T-cell (primary cell): ENCODE results near the gene PLPPR4. TPM values are rescaled to one million over a fixed set of nuclear protein-coding genes. Genes with fewer than 3 reads are reported as not detected.

Experiments
- ATAC-seq, 4 experiments: fragments of 200-7000 bp in 3 of 4; fragments of 150-1000 bp in 1 of 4; cut with Tn5 transposase; replicated peaks in 1 of 4; 1 replicate in 3 of 4; 2 replicates in 1 of 4; pipeline ENCODE4 v1.10.0; 2021; ENCODE audit warnings: moderate library complexity in 3 of 4, mild to moderate bottlenecking in 2 of 4, moderate number of reproducible peaks in 1 of 4
- CTCF ChIA-PET, 2 donors: fragments of 300-600 bp; sonication (Branson Sonifier 250); formaldehyde crosslinking; loops; one replicate each; lab custom pipeline; 2022; ENCODE audit warnings: antibody characterized with exemption in 2 of 2; lab: Charles Lee
- POLR2A ChIA-PET, 2 donors: fragments of 300-600 bp; sonication (Branson Sonifier 250); formaldehyde crosslinking; loops; one replicate each; lab custom pipeline; 2022; ENCODE audit warnings: antibody characterized with exemption in 2 of 2; lab: Charles Lee
- DNase-seq, 35 experiments: peaks; one replicate each; pipeline versions ENCODE4 v3.0.0 to v3.0.0-alpha.2; 2013 to 2023
- H3K27ac ChIP-seq: one replicate; pipeline ENCODE4 v1.5.1; 2013; ENCODE audit warnings: low read length
- H3K27me3 ChIP-seq, 2 experiments: replicated peaks in 1 of 2; 1 replicate in 1 of 2; 2 replicates in 1 of 2; pipeline versions ENCODE4 v1.6.1 to v1.7.0; 2013; ENCODE audit warnings: low read length in 1 of 2, mixed read lengths in 1 of 2; ENCODE audit not compliant: control insufficient read depth in 2 of 2, insufficient read depth in 2 of 2; ENCODE audit errors: extremely low read depth in 1 of 2
- H3K36me3 ChIP-seq, 2 donors: 1 replicate in 1 of 2; 2 replicates in 1 of 2; pipeline versions ENCODE4 v1.6.1 to v1.7.0; 2013; ENCODE audit warnings: low read length in 1 of 2; ENCODE audit not compliant: control insufficient read depth in 2 of 2, insufficient read depth in 1 of 2; ENCODE audit errors: extremely low read depth in 1 of 2
- H3K4me1 ChIP-seq, 2 experiments: 1 replicate in 1 of 2; 2 replicates in 1 of 2; pipeline versions ENCODE4 v1.6.1 to v1.7.0; 2013; ENCODE audit warnings: low read length in 2 of 2, mixed read lengths in 1 of 2; ENCODE audit not compliant: insufficient read depth in 2 of 2, control insufficient read depth in 1 of 2; ENCODE audit errors: extremely low read depth in 1 of 2
- H3K4me3 ChIP-seq, 2 donors: 1 replicate in 1 of 2; 2 replicates in 1 of 2; pipeline versions ENCODE4 v1.5.1 to v1.7.0; 2013; ENCODE audit warnings: mild to moderate bottlenecking in 2 of 2, low read length in 1 of 2, moderate library complexity in 1 of 2; ENCODE audit not compliant: control insufficient read depth in 1 of 2; ENCODE audit errors: extremely low read depth in 1 of 2
- H3K9me3 ChIP-seq: 2 replicates; pipeline ENCODE4 v1.7.0; 2013
- H3K27ac Mint-ChIP-seq, 2 donors: one replicate each; pipeline ENCODE4 v1.8.0; 2020 to 2021; ENCODE audit warnings: mild to moderate bottlenecking in 2 of 2, mixed read lengths in 2 of 2
- H3K27me3 Mint-ChIP-seq, 2 donors: one replicate each; pipeline ENCODE4 v1.8.0; 2021 to 2022; ENCODE audit warnings: mixed read lengths in 2 of 2
- H3K36me3 Mint-ChIP-seq: one replicate; pipeline ENCODE4 v1.8.0; 2021; ENCODE audit warnings: mixed read lengths
- H3K4me1 Mint-ChIP-seq, 3 donors: one replicate each; pipeline ENCODE4 v1.8.0; 2020 to 2022; ENCODE audit warnings: mixed read lengths in 3 of 3, mild to moderate bottlenecking in 1 of 3
- H3K4me3 Mint-ChIP-seq, 3 donors: one replicate each; pipeline ENCODE4 v1.8.0; 2020 to 2022; ENCODE audit warnings: mild to moderate bottlenecking in 3 of 3, mixed read lengths in 3 of 3, moderate library complexity in 3 of 3
- H3K9me3 Mint-ChIP-seq, 3 donors: one replicate each; pipeline ENCODE4 v1.8.0; 2020 to 2022; ENCODE audit warnings: mixed read lengths in 3 of 3
- WGBS: methylation state at CpG from one replicate; pipeline ENCODE4 v1.1.5; 2013; ENCODE audit warnings: missing lambda C conversion rate; ENCODE audit not compliant: insufficient coverage; 5-methylcytosine and 5-hydroxymethylcytosine counted together
- total RNA-seq, 35 experiments: library from RNA in 6 of 35; stranded (reverse) in 6 of 35; fragments of 120-200 nt in 1 of 35; gene quantifications; one replicate each; pipeline versions ENCODE4 v1.2.1 to v1.2.4 and lab custom pipeline; 2013 to 2026

The PLPPR4 gene
- total RNA-seq, 5 donors from 2014 or later (not counting 1 experiment from before 2014, with no cell fraction given) = not detected

DNA sequence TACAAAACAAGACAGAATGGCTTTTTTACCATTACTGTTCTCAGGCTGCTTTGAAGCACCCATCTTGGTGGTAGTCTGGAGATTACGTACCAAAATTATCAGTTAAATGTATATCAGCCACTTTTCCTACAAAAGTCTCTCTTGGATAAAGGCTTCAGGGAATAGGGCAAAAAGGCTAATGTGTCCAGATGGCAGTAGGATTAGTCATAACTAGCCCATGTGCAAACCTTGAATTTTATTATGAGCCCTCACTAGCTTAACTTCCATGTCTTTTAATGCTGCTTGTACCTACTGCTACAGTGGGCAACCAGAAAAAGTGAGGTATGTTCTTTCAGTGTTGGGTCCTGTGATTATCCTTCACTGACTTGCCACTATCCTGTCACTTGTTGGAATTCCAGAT is 51.0 kb downstream of the PLPPR4 start:
- Mint-ChIP-seq H3K9me3 (no peaks in the 10 kb centered on the region), H3K4me1 (no peaks in the 10 kb centered on the region), H3K27ac (no peak overlapping the region), H3K36me3 (no peaks in the 10 kb centered on the region), H3K27me3 (no peaks in the 10 kb centered on the region), H3K4me3 (no peak overlapping the region)
- no peak for ATAC-seq
- H3K27ac ChIP-seq = no peak overlapping the region
- H3K4me1 ChIP-seq = no peaks in the 10 kb centered on the region
- no peak overlapping the region for H3K4me3 ChIP-seq
- H3K9me3 ChIP-seq = no peaks in the 10 kb centered on the region
- no CpG with 5 or more reads among the region's 1 CpG for WGBS
- CTCF ChIA-PET = no interaction called here
- no peaks in the 10 kb centered on the region for H3K36me3 ChIP-seq
- POLR2A ChIA-PET = no interaction called here
- no peaks in the 10 kb centered on the region for H3K27me3 ChIP-seq
- DNase-seq = no peak

DNA sequence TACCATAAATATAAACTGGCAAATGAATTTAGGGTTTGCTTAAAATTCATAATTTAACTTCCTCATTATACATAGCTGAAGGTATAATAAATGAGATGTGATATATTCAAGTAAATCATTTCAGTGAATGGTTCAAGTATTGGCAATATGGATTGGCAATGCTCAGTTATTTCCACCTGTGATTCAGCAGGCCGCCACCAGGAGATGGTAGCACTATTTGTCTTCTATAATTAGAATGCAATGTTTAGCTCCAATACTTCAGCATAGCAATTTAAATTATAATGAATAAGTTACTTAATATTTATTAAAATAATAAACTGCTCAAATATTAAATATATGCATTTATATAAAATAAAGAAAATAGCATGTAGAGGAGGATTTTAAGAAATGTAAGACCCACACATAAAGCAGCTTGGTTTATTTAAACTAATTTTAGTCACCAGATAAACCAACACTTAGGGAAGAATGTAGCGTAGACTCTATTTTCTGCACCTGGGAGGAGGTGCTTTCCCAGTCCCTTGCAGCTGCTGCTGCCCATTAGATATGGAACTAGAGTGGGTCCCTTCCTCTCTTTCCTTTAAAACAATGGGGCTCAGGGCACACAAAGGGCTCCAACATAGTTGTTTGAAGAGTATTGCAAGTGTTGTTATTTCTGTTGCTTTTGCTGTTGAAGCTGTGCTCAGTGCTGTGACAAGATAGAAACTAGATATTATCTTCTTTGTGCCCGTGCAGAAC is 62.1 kb downstream of the PLPPR4 start:
- Histone ChIP-seq H3K4me1 (no peaks in the 10 kb centered on the region), H3K36me3 (no peaks in the 10 kb centered on the region), H3K9me3 (no peaks in the 10 kb centered on the region), H3K27ac (no peak overlapping the region), H3K4me3 (no peak overlapping the region), H3K27me3 (no peaks in the 10 kb centered on the region)
- no peaks in the 10 kb centered on the region for H3K27me3 Mint-ChIP-seq
- ChIA-PET CTCF (no interaction called here), POLR2A (no interaction called here)
- H3K4me3 Mint-ChIP-seq = no peak overlapping the region
- no peaks in the 10 kb centered on the region for H3K9me3 Mint-ChIP-seq
- no peaks in the 10 kb centered on the region for H3K4me1 Mint-ChIP-seq
- WGBS = no CpG with 5 or more reads among the region's 3 CpGs
- no peak for ATAC-seq
- no peak overlapping the region for H3K27ac Mint-ChIP-seq
- no peak for DNase-seq
- no peaks in the 10 kb centered on the region for H3K36me3 Mint-ChIP-seq

DNA sequence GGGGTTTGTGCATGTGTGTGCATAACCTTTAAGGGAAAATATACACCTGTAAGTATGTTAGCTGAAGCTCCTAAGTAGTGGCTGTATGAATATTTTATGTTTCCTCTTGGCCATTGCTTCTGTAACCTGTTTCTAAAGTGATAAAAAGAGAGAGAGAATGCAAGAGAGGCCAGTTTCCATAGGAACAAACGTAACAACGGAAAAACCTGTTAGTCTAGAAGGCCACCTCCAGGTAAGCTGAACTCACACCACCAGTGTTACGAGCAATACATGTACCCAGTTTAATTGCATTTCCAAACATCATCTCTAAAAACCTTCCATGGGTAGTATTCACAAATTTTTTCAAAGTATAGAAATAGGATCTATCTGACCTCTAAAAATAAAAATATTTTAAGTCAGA is 63.1 kb downstream of the PLPPR4 start:
- Histone ChIP-seq H3K4me1 (no peaks in the 10 kb centered on the region), H3K36me3 (no peaks in the 10 kb centered on the region), H3K27me3 (no peaks in the 10 kb centered on the region), H3K27ac (no peak overlapping the region), H3K9me3 (no peaks in the 10 kb centered on the region), H3K4me3 (no peak overlapping the region)
- Mint-ChIP-seq H3K9me3 (no peaks in the 10 kb centered on the region), H3K27ac (no peak overlapping the region), H3K27me3 (no peaks in the 10 kb centered on the region), H3K36me3 (no peaks in the 10 kb centered on the region), H3K4me3 (no peak overlapping the region), H3K4me1 (no peaks in the 10 kb centered on the region)
- CTCF ChIA-PET = no interaction called here
- ATAC-seq (no peak), DNase-seq (no peak)
- no CpG with 5 or more reads among the region's 3 CpGs for WGBS
- POLR2A ChIA-PET = no interaction called here

DNA sequence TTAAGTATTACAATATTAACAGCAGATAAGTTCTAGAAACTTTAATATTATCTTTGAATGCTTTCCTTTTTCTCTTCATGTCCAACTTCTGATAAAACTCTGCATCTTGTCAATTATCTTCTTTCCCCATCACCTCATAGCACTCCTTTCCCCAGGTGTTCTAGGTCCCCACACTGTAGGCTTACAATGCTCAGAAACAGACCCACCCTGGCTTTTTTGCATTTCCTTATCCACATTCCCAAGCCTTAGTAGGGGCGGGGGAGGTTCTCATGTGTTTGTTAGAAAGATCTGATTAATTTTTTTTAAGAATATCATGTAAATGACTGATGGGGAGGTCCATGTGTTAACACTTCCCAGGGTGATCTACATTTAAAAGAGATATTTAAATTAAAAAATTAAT is 63.9 kb downstream of the PLPPR4 start:
- Mint-ChIP-seq H3K4me1 (no peaks in the 10 kb centered on the region), H3K36me3 (no peaks in the 10 kb centered on the region), H3K9me3 (no peaks in the 10 kb centered on the region), H3K27ac (no peak overlapping the region), H3K4me3 (no peak overlapping the region), H3K27me3 (no peaks in the 10 kb centered on the region)
- no peak for DNase-seq
- Histone ChIP-seq H3K4me3 (no peak overlapping the region), H3K9me3 (no peaks in the 10 kb centered on the region), H3K4me1 (no peaks in the 10 kb centered on the region), H3K36me3 (no peaks in the 10 kb centered on the region), H3K27ac (no peak overlapping the region), H3K27me3 (no peaks in the 10 kb centered on the region)
- ChIA-PET POLR2A (no interaction called here), CTCF (no interaction called here)
- no CpG with 5 or more reads among the region's 1 CpG for WGBS
- no peak for ATAC-seq

DNA sequence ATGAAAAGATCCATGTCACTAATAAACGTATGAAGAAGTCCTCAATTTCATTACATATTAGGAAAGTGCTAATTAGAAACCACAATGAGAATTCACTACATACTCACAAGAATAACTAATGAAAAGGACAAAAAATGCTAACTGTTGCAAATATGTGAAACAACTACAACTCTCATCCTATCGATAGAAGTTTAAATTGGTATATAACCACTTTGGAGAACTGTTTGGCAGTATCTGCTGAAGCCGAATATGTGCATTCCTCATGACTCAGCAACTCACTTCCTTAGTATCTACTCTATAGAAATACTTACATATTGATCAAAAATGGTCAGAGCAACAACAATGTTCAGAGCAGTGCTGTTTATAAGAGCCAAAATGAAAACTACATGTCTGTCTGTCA is 66.8 kb downstream of the PLPPR4 start:
- no peaks in the 10 kb centered on the region for H3K27me3 ChIP-seq
- DNase-seq (no peak), ATAC-seq (no peak)
- no peaks in the 10 kb centered on the region for H3K9me3 ChIP-seq
- no peaks in the 10 kb centered on the region for H3K9me3 Mint-ChIP-seq
- H3K27ac ChIP-seq = no peak overlapping the region
- ChIA-PET CTCF (no interaction called here), POLR2A (no interaction called here)
- H3K4me1 ChIP-seq = no peaks in the 10 kb centered on the region
- no peaks in the 10 kb centered on the region for H3K36me3 Mint-ChIP-seq
- H3K36me3 ChIP-seq = no peaks in the 10 kb centered on the region
- no peaks in the 10 kb centered on the region for H3K4me1 Mint-ChIP-seq
- 100% methylated on average over 1 of the region's 3 CpGs for WGBS
- H3K27me3 Mint-ChIP-seq = no peaks in the 10 kb centered on the region
- no peak overlapping the region for H3K27ac Mint-ChIP-seq
- no peak overlapping the region for H3K4me3 ChIP-seq
- no peak overlapping the region for H3K4me3 Mint-ChIP-seq

DNA sequence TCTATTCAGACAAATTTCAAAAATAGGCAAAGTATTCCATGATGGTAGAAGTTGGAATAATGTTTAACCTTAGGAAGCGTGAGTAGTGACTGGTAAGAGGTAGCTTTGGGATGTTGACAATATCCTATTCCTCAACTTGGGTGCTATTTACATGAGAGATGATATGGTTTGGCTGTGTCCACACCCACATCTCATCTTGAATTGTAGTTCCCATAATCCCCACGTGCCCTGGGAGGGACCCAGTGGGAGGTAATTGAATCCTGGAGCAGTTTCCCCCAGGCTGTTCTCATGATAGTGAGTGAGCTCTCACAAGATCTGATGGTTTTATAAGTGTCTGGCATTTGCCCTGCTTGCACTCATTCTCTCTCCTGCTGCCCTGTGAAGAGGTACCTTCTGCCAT is 67.3 kb downstream of the PLPPR4 start:
- H3K4me1 Mint-ChIP-seq = no peaks in the 10 kb centered on the region
- no CpG with 5 or more reads among the region's 2 CpGs for WGBS
- no peak for ATAC-seq
- Histone ChIP-seq H3K36me3 (no peaks in the 10 kb centered on the region), H3K4me3 (no peak overlapping the region), H3K27ac (no peak overlapping the region), H3K9me3 (no peaks in the 10 kb centered on the region), H3K4me1 (no peaks in the 10 kb centered on the region), H3K27me3 (no peaks in the 10 kb centered on the region)
- ChIA-PET POLR2A (no interaction called here), CTCF (no interaction called here)
- no peaks in the 10 kb centered on the region for H3K27me3 Mint-ChIP-seq
- no peaks in the 10 kb centered on the region for H3K9me3 Mint-ChIP-seq
- no peak overlapping the region for H3K4me3 Mint-ChIP-seq
- H3K27ac Mint-ChIP-seq = no peak overlapping the region
- DNase-seq = no peak
- H3K36me3 Mint-ChIP-seq = no peaks in the 10 kb centered on the region

DNA sequence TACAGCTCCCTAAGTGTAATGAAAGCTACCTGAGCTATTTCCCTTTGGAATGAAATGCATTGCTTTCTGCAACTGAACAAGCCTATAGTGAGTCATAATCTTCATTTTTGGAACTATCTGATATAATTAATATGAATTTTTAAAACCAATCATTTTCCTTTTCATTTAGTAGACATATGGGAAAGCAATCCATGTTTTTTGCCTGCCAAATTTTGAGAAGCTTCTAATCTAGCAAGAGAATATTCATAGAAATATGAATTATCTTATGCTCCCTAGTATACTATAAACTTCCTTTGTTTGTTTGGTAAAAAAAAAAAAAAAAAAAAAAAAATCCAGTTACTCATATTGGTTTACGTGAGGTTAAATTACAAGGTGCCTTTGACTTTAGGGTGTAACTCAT is 68.3 kb downstream of the PLPPR4 start:
- ATAC-seq (no peak), DNase-seq (no peak)
- ChIA-PET CTCF (interaction anchor here in 1 of 2 donors (0.7 kb wide), 1 partner anchor 16 kb away, joined by 4 read pairs; no protein-coding TSS in a partner anchor), POLR2A (no interaction called here)
- no CpG with 5 or more reads among the region's 1 CpG for WGBS
- H3K27me3 Mint-ChIP-seq = peaks cover 0 to 4% of the 10 kb centered on the region in 2 donors
- no peak overlapping the region for H3K27ac Mint-ChIP-seq
- H3K4me1 Mint-ChIP-seq = no peaks in the 10 kb centered on the region
- no peaks in the 10 kb centered on the region for H3K4me1 ChIP-seq
- H3K27me3 ChIP-seq = no peaks in the 10 kb centered on the region
- no peak overlapping the region for H3K4me3 ChIP-seq
- no peaks in the 10 kb centered on the region for H3K36me3 ChIP-seq
- H3K9me3 ChIP-seq = no peaks in the 10 kb centered on the region
- H3K36me3 Mint-ChIP-seq = no peaks in the 10 kb centered on the region
- H3K9me3 Mint-ChIP-seq = no peaks in the 10 kb centered on the region
- H3K4me3 Mint-ChIP-seq = no peak overlapping the region
- H3K27ac ChIP-seq = no peak overlapping the region
